GM12878 (cell line): ENCODE measurements around the gene ADSL. TPM values are rescaled to one million over a fixed set of nuclear protein-coding genes. Genes with fewer than 3 reads are reported as not detected.
A peak's percentile ranks its signal among the peaks of the same experiment; 100 is the strongest.

Source experiments
- ATAC-seq: fragments of 200-7000 bp; cut with Tn5 transposase; 3 replicates; pipeline ENCODE4 v1.9.1; 2020; ENCODE audit warnings: mild to moderate bottlenecking, moderate library complexity
- BruUV-seq: library from RNA; stranded (reverse); fragments of 400-500 nt; replicated peaks from 2 replicates; lab custom pipeline; 2021; lab: Mats Ljungman, UMichigan
- CTCF ChIA-PET: fragments of 300-600 bp; sonication (Branson Sonifier 250); formaldehyde crosslinking; extraction: SDS; loops from one replicate; lab custom pipeline; 2021; ENCODE audit warnings: inconsistent platforms; lab: Yijun Ruan, JAX
- POLR2A ChIA-PET: fragments of 350-600 bp; formaldehyde crosslinking; extraction: SDS; loops from one replicate; lab custom pipeline; 2021; ENCODE audit warnings: inconsistent platforms; lab: Charles Lee
- RAD21 ChIA-PET: fragments of 300-600 bp; sonication (Branson Sonifier 250); formaldehyde crosslinking; loops from one replicate; lab custom pipeline; 2023; ENCODE audit warnings: antibody characterized with exemption; ENCODE audit not compliant: unreplicated experiment; lab: Charles Lee
- SMC1A ChIA-PET: fragments of 300-600 bp; sonication (Branson Sonifier 250); formaldehyde crosslinking; loops from one replicate; lab custom pipeline; 2023; ENCODE audit not compliant: unreplicated experiment, uncharacterized antibody; lab: Charles Lee
- DNase-seq: peaks from one replicate; pipeline ENCODE4 v3.0.0-alpha.2; 2011; ENCODE audit warnings: low read depth, low spot score
- FAIRE-seq: peaks from 3 replicates; lab custom pipeline; 2011; peaks lifted over from hg19 to GRCh38; lab: Jason Lieb, UNC
- H2AFZ ChIP-seq: 2 replicates; pipeline ENCODE4 v1.6.0; 2011; ENCODE audit warnings: low read depth, low read length, control low read depth; ENCODE audit not compliant: control insufficient read depth
- H3K27ac ChIP-seq: 2 replicates; pipeline ENCODE4 v1.5.1; 2011; ENCODE audit warnings: control low read depth; ENCODE audit not compliant: control insufficient read depth, insufficient read depth
- H3K27me3 ChIP-seq, 2 experiments: replicated peaks in 1 of 2; 2 replicates each; pipeline versions ENCODE4 v1.6.0 to v1.6.1; 2011; ENCODE audit warnings: low read length in 1 of 2; ENCODE audit not compliant: control insufficient read depth in 2 of 2, insufficient read depth in 2 of 2
- H3K36me3 ChIP-seq, 2 experiments: 2 replicates each; pipeline ENCODE4 v1.5.1; 2011; ENCODE audit warnings: low read length in 1 of 2; ENCODE audit not compliant: control insufficient read depth in 2 of 2, insufficient read depth in 2 of 2
- H3K4me1 ChIP-seq: 2 replicates; pipeline ENCODE4 v1.6.1; 2011; ENCODE audit warnings: mild to moderate bottlenecking, low read length, moderate library complexity, mixed read lengths; ENCODE audit not compliant: control insufficient read depth, insufficient read depth
- H3K4me2 ChIP-seq: 2 replicates; pipeline ENCODE4 v1.6.0; 2011; ENCODE audit warnings: control low read depth; ENCODE audit not compliant: control insufficient read depth, insufficient read depth
- H3K4me3 ChIP-seq: fragments of 200-600 bp; sonication (generic); 2 replicates; pipeline ENCODE4 v1.5.1; 2016
- H3K79me2 ChIP-seq: 2 replicates; pipeline ENCODE4 v1.6.0; 2011; ENCODE audit warnings: low read length; ENCODE audit not compliant: control insufficient read depth, insufficient read depth
- H3K9ac ChIP-seq: 2 replicates; pipeline ENCODE4 v1.8.0; 2011; ENCODE audit warnings: low read length, control low read depth, mixed read lengths; ENCODE audit not compliant: control insufficient read depth, insufficient read depth
- H3K9me3 ChIP-seq: replicated peaks from 3 replicates; pipeline ENCODE4 v1.5.1; 2011; ENCODE audit warnings: mild to moderate bottlenecking, low read length; ENCODE audit not compliant: control insufficient read depth, insufficient read depth
- H4K20me1 ChIP-seq: 2 replicates; pipeline ENCODE4 v1.6.0; 2011; ENCODE audit not compliant: control insufficient read depth, insufficient read depth
- BMI1 ChIP-seq: fragments of 450-650 bp; IDR thresholded peaks from 2 replicates; pipeline ENCODE4 v1.6.1; 2016; ENCODE audit warnings: mild to moderate bottlenecking, moderate library complexity, borderline replicate concordance
- CBX3 ChIP-seq: fragments of 200-600 bp; sonication (generic); IDR thresholded peaks from 2 replicates; pipeline ENCODE4 v1.6.1; 2016; ENCODE audit warnings: low read depth, borderline replicate concordance
- CREM ChIP-seq: IDR thresholded peaks from 2 replicates; pipeline ENCODE4 v1.6.1; 2014; ENCODE audit warnings: antibody characterized with exemption, low read depth
- DPF2 ChIP-seq: fragments of 450-650 bp; IDR thresholded peaks from 2 replicates; pipeline ENCODE4 v1.6.1; 2017; ENCODE audit warnings: mild to moderate bottlenecking
- EED ChIP-seq: sonication (generic); IDR thresholded peaks from 2 replicates; pipeline ENCODE4 v1.6.1; 2016; ENCODE audit warnings: antibody characterized with exemption, low read depth
- ETV6 ChIP-seq, 2 experiments: fragments of 450-650 bp in 1 of 2; IDR thresholded peaks in 1 of 2; conservative IDR thresholded peaks in 1 of 2; 2 replicates each; pipeline ENCODE4 v1.6.1; 2014; ENCODE audit warnings: antibody characterized with exemption in 1 of 2, borderline replicate concordance in 1 of 2, low read depth in 1 of 2, mild to moderate bottlenecking in 1 of 2, moderate library complexity in 1 of 2
- FOS ChIP-seq: IDR thresholded peaks from 3 replicates; pipeline ENCODE4 v1.6.1; 2011; ENCODE audit warnings: borderline replicate concordance; ENCODE audit not compliant: insufficient read length; ENCODE audit errors: extremely low read depth
- GABPA ChIP-seq: IDR thresholded peaks from 2 replicates; pipeline ENCODE4 v1.6.1; 2014; ENCODE audit warnings: antibody characterized with exemption, low read depth, mild to moderate bottlenecking, inconsistent platforms
- MYC ChIP-seq: IDR thresholded peaks from 2 replicates; pipeline ENCODE4 v1.6.1; 2011; ENCODE audit warnings: mild to moderate bottlenecking, low read length, moderate library complexity, inconsistent platforms; ENCODE audit not compliant: insufficient read depth, insufficient replicate concordance, insufficient read length, severe bottlenecking
- NFYA ChIP-seq: IDR thresholded peaks from 2 replicates; pipeline ENCODE4 v1.6.1; 2011; ENCODE audit warnings: low read depth, mild to moderate bottlenecking, low read length, improper control_type of control experiment, borderline replicate concordance
- RCOR1 ChIP-seq: conservative IDR thresholded peaks from 2 replicates; pipeline ENCODE4 v1.6.1; 2012; ENCODE audit warnings: low read depth, low read length, improper control_type of control experiment
- ZZZ3 ChIP-seq: IDR thresholded peaks from 2 replicates; pipeline ENCODE4 v1.6.1; 2011; ENCODE audit warnings: low read depth; ENCODE audit not compliant: control insufficient read depth, insufficient read length
- WGBS: methylation state at CpG from one replicate; pipeline ENCODE4 v1.1.6; 2016; ENCODE audit warnings: low lambda C conversion rate; ENCODE audit not compliant: insufficient replicate concordance, insufficient coverage; ENCODE audit errors: missing lambda C conversion rate; 5-methylcytosine and 5-hydroxymethylcytosine counted together
- in situ Hi-C: fragments of 300-500 bp; cut with MboI; formaldehyde crosslinking; loops from 9 replicates; pipeline ENCODE4 v1.14.3; 2018; ENCODE audit warnings: mixed read lengths
- intact Hi-C: fragments of 100-400 bp; cut with micrococcal nuclease; formaldehyde crosslinking; loops from one replicate; pipeline ENCODE4 v1.14.2; 2022; ENCODE audit not compliant: unreplicated experiment
- polyA plus RNA-seq, 11 experiments: library from polyadenylated mRNA; depleted of rRNA in 4 of 11; unstranded in 6 of 11; stranded (reverse) in 5 of 11; fragments of >200 nt; fragmentation: Nextera tagmentation in 4 of 11; fragmentation: Illumina TruSeq in 1 of 11; extraction: Ambion mirVana in 4 of 11; extraction: Trizol in 1 of 11; gene quantifications; 1 replicate in 1 of 11; 2 replicates in 10 of 11; pipeline versions ENCODE4 v1.2.1 to v1.2.3, GENCODE V29; 2011 to 2016; ENCODE audit warnings: inconsistent platforms in 2 of 11, missing spikeins in 2 of 11, low read depth in 1 of 11
- total RNA-seq, 4 experiments: library from RNA; depleted of rRNA in 3 of 4; stranded (reverse); fragments of >200 nt in 3 of 4; fragmentation: Illumina TruSeq in 1 of 4; extraction: Trizol in 1 of 4; gene quantifications; 2 replicates each; pipeline versions ENCODE4 v1.2.1 to v1.2.3, GENCODE V29; 2013 to 2021
- TF ChIP-seq, protein P1 (sequence below): fragments of 150-350 bp; IDR thresholded peaks from 2 replicates; pipeline ENCODE4 v1.6.1; 2016; ENCODE audit warnings: low read depth, low read length
- TF ChIP-seq, protein P2 (sequence below): fragments of 450-650 bp; IDR thresholded peaks from 2 replicates; pipeline ENCODE4 v1.6.1; 2017; ENCODE audit warnings: mild to moderate bottlenecking, low read depth, inconsistent platforms; ENCODE audit not compliant: poor library complexity, severe bottlenecking
- TF ChIP-seq, protein P3 (sequence below): IDR thresholded peaks from 2 replicates; pipeline ENCODE4 v1.6.1; 2012; ENCODE audit warnings: mild to moderate bottlenecking, low read depth, low read length

Gene ADSL
- total and polyA plus RNA-seq, 10 of the 15 experiments (the other 5 are each of a cell fraction or from before 2014, with no cell fraction given), result 126 to 313 (median 143) TPM

- Histone ChIP-seq H3K4me1 (no peaks in the 10 kb centered on the region), H4K20me1 (no peaks in the 10 kb centered on the region), H3K9ac (no peak overlapping the region), H2AFZ (no peak overlapping the region), H3K4me3 (no peak overlapping the region), H3K9me3 (no peaks in the 10 kb centered on the region), H3K36me3 (peaks cover 6 to 9% of the 10 kb centered on the region in 2 experiments), H3K27me3 (no peaks in the 10 kb centered on the region), H3K79me2 (no peaks in the 10 kb centered on the region), H3K27ac (no peak overlapping the region), H3K4me2 (no peak overlapping the region)
- DNase-seq (no peak), ATAC-seq (no peak), FAIRE-seq (no peak)
- WGBS, result 90% methylated on average over 7 of the region's 8 CpGs
- RAD21 ChIA-PET, result interaction anchor here (0.7 kb wide), 1 partner anchor 12 kb away, joined by 3 read pairs; no protein-coding TSS in a partner anchor
- TSS peak; percentile 60 for BruUV-seq
- intact Hi-C loops, result no loop called here
- CTCF ChIA-PET, result interaction anchor here (1.0 kb wide), 1 partner anchor 25 kb away, joined by 3 read pairs; no protein-coding TSS in a partner anchor
- SMC1A ChIA-PET, result no interaction called here
- in situ Hi-C loops, result no loop called here
- POLR2A ChIA-PET, result no interaction called here
- TF ChIP-seq NFYA (no peak), MYC (no peak), DPF2 (no peak), ETV6 (conservative IDR thresholded peaks at IDR 0.05 in 1 of 2, IDR thresholded peaks at IDR 0.05 in 1 of 2; ENCODE audit: borderline replicate concordance in 1 of 2, low read depth in 1 of 2) (no peak), GABPA (no peak), ZZZ3 (no peak), RCOR1 (no peak), CBX3 (no peak), BMI1 (no peak), FOS (no peak), CREM (no peak), EED (no peak)
- TF ChIP-seq, protein P1, sequence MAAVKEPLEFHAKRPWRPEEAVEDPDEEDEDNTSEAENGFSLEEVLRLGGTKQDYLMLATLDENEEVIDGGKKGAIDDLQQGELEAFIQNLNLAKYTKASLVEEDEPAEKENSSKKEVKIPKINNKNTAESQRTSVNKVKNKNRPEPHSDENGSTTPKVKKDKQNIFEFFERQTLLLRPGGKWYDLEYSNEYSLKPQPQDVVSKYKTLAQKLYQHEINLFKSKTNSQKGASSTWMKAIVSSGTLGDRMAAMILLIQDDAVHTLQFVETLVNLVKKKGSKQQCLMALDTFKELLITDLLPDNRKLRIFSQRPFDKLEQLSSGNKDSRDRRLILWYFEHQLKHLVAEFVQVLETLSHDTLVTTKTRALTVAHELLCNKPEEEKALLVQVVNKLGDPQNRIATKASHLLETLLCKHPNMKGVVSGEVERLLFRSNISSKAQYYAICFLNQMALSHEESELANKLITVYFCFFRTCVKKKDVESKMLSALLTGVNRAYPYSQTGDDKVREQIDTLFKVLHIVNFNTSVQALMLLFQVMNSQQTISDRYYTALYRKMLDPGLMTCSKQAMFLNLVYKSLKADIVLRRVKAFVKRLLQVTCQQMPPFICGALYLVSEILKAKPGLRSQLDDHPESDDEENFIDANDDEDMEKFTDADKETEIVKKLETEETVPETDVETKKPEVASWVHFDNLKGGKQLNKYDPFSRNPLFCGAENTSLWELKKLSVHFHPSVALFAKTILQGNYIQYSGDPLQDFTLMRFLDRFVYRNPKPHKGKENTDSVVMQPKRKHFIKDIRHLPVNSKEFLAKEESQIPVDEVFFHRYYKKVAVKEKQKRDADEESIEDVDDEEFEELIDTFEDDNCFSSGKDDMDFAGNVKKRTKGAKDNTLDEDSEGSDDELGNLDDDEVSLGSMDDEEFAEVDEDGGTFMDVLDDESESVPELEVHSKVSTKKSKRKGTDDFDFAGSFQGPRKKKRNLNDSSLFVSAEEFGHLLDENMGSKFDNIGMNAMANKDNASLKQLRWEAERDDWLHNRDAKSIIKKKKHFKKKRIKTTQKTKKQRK, result no peak
- TF ChIP-seq, protein P2, sequence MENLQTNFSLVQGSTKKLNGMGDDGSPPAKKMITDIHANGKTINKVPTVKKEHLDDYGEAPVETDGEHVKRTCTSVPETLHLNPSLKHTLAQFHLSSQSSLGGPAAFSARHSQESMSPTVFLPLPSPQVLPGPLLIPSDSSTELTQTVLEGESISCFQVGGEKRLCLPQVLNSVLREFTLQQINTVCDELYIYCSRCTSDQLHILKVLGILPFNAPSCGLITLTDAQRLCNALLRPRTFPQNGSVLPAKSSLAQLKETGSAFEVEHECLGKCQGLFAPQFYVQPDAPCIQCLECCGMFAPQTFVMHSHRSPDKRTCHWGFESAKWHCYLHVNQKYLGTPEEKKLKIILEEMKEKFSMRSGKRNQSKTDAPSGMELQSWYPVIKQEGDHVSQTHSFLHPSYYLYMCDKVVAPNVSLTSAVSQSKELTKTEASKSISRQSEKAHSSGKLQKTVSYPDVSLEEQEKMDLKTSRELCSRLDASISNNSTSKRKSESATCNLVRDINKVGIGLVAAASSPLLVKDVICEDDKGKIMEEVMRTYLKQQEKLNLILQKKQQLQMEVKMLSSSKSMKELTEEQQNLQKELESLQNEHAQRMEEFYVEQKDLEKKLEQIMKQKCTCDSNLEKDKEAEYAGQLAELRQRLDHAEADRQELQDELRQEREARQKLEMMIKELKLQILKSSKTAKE, result no peak
- TF ChIP-seq, protein P3, sequence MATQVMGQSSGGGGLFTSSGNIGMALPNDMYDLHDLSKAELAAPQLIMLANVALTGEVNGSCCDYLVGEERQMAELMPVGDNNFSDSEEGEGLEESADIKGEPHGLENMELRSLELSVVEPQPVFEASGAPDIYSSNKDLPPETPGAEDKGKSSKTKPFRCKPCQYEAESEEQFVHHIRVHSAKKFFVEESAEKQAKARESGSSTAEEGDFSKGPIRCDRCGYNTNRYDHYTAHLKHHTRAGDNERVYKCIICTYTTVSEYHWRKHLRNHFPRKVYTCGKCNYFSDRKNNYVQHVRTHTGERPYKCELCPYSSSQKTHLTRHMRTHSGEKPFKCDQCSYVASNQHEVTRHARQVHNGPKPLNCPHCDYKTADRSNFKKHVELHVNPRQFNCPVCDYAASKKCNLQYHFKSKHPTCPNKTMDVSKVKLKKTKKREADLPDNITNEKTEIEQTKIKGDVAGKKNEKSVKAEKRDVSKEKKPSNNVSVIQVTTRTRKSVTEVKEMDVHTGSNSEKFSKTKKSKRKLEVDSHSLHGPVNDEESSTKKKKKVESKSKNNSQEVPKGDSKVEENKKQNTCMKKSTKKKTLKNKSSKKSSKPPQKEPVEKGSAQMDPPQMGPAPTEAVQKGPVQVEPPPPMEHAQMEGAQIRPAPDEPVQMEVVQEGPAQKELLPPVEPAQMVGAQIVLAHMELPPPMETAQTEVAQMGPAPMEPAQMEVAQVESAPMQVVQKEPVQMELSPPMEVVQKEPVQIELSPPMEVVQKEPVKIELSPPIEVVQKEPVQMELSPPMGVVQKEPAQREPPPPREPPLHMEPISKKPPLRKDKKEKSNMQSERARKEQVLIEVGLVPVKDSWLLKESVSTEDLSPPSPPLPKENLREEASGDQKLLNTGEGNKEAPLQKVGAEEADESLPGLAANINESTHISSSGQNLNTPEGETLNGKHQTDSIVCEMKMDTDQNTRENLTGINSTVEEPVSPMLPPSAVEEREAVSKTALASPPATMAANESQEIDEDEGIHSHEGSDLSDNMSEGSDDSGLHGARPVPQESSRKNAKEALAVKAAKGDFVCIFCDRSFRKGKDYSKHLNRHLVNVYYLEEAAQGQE, result no peak
Observed at GRCh38 chr22:40323681-40324171, 22.6 kb upstream of the ADSL start.
